Measurements from ENCODE around the gene FBXL17.

GRCh38 chr5:108382784-108383330 is 959 bp upstream of the FBXL17 start:
- TF ChIP-seq CTCF (IDR thresholded peaks at IDR 0.05) (no peak), EZH2 (IDR thresholded peaks at IDR 0.05; ENCODE audit: borderline replicate concordance, insufficient read depth, low read depth, low read length, poor library complexity, severe bottlenecking) (no peak)
